GM12873 (cell line): ENCODE measurements around the gene CORO7.

ENCODE experiments used
- TF ChIP-seq, protein P1 (sequence below): IDR thresholded peaks from 2 replicates; pipeline ENCODE4 v1.5.1; 2012; ENCODE audit warnings: low read depth, mild to moderate bottlenecking, moderate library complexity, low read length, control low read depth; ENCODE audit not compliant: insufficient read depth; ENCODE audit errors: missing control alignments

The CORO7 gene

DNA sequence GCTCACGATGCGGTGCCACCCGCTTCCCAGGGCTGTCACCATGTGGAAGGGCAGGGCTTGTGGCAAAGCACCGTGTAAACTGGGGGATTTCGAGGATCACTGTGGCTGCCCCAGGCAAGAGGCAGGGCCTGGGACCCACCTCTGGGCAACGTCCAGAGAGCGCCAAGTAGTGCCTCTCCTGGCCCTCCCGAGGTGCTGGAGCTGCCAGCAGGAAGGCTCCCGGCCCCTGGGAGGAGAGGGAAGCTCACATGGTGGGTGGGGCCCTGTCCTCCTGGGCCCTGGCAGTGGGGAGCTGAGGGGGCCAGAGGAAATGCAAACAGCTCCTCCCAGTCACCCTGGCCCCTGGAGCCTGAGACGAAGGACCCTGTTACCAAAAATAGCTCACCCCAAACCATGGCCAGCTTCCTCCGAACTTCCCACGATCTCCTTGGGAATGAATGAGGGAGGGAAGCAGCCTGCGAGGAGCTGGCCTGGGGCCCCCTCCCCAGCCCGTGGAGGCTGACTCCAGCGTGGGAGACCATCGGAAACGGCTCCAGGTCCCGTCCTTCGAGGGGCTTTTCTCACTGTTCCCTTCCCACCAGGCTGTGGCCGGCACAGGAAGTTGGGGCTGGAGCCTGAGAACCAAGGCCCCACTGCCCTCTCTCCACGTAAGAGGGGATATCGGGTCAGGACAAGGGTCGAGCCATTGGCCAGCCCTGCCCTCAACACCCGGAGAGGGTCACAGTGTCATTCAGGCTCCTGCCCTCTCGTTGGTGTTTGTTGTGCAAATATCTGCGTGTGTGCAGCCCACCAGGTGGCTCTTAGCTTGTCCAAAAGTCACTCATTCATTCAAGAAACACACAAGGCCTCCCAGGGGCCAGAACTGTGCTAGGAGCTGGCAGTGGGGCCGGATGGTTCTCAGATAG, 27.1 kb downstream of the CORO7 start:
- TF ChIP-seq, protein P1, sequence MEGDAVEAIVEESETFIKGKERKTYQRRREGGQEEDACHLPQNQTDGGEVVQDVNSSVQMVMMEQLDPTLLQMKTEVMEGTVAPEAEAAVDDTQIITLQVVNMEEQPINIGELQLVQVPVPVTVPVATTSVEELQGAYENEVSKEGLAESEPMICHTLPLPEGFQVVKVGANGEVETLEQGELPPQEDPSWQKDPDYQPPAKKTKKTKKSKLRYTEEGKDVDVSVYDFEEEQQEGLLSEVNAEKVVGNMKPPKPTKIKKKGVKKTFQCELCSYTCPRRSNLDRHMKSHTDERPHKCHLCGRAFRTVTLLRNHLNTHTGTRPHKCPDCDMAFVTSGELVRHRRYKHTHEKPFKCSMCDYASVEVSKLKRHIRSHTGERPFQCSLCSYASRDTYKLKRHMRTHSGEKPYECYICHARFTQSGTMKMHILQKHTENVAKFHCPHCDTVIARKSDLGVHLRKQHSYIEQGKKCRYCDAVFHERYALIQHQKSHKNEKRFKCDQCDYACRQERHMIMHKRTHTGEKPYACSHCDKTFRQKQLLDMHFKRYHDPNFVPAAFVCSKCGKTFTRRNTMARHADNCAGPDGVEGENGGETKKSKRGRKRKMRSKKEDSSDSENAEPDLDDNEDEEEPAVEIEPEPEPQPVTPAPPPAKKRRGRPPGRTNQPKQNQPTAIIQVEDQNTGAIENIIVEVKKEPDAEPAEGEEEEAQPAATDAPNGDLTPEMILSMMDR, result no peak

DNA sequence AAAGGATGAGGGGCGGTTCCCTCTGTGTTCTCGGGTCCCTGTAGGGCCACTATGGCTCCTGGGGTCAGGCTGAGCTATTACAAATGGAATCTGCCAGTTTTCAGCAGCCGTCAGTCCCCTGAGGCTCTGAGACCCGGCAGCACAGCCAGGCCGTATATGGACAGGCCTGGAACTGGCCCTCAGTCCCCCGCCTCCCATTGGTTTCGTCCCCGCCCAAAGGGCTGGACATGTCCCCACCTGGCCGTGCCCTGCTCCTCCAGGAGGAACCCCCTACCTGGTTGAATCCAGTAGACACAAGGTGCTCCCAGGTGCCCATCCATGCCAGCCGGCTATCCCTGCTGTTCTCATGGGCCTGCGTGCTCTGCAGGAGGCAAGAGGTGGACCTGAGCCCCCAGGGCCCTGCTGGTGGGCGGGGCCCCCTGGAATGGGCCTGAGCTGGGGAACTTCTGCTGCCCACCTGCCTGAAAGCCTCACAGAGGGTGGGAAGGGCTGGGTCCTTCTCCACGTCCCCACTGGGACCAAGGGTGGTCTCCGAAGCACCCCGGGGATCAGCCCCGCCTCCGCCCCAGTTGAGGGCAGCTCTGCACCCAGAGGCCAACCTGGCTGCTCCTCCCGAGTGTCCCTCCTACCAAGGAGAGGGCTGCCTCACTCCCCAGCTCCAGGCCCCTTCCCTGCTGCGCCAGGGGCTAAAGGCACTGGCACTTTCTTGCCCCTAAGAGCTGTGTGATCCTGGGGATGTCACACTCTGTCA, 27.9 kb downstream of the CORO7 start:
- TF ChIP-seq, protein P1, result no peak

DNA sequence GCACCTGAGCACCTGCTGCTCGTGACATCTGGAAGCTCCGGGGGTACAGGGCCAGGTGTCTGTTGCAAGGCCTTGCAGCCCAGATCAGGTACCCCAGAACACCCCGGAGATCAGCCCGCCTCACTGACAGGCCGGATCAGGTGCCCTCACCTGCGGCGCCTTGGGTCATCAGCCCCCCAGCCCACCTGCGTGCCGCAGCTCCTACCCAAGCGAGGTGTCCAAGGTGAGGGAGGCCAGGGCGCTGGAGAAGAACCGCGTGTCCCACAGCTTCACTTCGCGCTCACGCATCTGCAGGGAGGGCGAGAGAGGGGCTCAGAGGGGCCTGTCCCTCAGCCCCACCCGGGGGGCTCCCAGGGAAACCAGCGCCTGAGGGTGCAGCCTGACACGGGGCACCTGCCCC, 28.6 kb downstream of the CORO7 start:
- TF ChIP-seq, protein P1, result no peak

DNA sequence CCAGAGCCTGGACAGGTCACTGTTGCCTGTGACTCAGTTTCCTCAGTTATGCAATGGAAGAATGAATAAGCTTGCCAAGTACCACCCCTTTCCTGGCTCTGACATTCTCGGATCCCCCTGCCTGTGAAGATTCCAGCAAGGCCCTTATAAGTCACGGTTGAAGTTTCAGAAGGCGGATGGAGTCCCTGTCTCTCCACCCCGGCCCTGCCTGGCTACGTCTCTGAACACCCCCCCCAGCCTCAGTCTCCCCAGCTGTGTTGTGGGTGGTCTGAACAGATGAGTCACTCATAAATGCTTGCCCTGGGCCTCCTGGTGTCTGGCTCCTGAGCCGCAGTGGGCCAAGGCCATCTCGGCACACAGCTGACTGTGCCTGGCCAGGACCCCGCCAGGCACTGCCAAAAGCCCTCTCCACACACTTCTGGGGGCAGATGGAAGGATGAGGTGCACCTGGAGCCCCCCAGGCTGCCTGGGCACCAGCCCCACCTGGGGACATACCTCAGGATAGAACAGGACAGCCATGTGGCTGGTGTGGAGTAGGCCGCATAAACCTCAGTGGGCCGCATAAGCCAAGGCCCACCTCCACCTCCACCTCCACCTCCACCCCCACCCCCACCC, 29.3 kb downstream of the CORO7 start:
- TF ChIP-seq, protein P1, result no peak

DNA sequence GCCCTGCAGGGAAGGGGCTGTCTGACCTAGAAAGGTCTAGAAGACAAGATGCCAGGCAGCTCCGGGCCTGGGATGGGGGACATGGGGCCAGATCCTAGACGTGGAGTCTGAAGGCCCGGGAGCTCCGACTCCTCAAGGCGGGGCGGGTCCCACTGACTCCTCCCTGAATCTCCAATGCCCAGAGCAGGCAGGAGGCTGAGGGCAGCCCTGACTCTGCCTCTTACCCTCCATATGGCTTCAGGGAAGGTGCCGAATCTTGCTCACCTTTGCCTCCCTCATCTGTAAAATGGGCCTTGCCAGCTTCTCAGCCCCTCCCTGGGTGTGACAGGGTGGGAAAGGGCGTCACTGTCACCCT, 30.0 kb downstream of the CORO7 start:
- TF ChIP-seq, protein P1, result no peak

DNA sequence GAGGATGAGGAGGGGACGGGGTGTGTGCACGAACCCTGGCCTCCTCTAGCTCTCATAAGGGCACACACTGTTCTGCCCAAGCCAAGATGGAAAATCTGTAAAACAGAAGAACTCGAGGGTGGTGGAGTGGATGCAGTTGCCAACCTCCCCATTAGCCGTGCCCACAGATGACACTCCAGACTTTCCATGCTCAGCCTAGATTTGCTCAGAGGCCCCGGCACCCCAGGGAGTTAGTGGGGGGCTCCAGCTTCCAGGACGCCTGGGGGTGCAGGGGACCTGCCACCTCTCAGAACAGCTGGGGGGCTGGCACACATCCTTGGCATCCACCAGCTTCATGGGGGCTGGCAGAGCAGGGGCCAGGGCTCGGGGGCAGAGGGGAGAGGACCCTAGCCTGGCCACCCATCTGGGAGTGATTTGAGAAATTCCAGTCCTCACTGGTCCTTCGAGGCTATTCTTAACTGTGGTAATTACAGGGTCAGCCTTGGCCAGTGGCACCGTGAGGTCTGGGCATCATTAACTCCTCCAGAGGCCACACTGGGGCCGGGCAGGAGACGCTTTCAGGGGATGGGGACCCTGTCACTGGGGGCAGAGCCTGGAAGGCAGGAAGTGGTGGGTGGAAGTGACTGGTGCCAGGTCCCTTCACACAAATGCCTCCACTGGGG, 30.5 kb downstream of the CORO7 start:
- TF ChIP-seq, protein P1, result no peak
